ENCODE results near the gene JUN.

JUN gene

DNA sequence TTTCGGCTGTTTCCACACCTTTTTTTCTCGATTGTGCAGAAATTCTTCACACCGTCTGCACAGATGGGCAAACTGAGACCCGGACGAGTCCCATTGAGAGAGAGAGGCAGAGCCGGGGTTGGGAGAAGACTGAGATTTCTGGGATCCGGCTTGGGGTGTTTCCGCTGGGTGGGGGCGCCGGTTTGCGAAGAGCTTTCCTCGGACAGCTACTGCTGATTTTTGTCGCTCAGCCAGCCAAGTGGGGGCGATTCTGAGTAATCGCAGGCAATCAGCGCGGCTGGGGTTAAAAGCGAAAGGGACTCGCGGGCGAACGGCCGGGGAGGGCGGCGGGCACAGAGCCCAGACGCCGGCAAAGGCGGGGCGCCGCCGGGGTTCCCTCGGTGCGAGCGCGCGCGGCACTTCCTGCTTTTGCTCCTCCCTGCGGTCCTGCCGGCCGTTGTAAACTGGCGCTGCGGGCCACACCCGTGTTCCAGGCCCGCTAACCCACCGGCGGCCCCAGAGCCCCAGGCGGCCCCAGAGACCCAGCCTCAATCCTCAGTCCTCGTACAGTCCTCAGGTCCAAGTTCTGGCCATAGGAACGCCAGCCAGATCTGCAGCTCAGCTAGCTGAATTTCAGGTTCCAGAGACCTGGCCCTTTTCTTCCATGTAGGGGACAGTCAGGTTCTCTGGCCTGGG, 32.4 kb upstream of the JUN start:
- TF ChIP-seq, protein P1, sequence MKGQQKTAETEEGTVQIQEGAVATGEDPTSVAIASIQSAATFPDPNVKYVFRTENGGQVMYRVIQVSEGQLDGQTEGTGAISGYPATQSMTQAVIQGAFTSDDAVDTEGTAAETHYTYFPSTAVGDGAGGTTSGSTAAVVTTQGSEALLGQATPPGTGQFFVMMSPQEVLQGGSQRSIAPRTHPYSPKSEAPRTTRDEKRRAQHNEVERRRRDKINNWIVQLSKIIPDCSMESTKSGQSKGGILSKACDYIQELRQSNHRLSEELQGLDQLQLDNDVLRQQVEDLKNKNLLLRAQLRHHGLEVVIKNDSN (IDR thresholded peaks at IDR 0.05): peak; percentile 4; the same call in 1 of the 2 replicates
- TF ChIP-seq RAD21 (IDR thresholded peaks at IDR 0.05; ENCODE audit: low read depth) (peak; percentile 25), TAF1 (IDR thresholded peaks at IDR 0.05; ENCODE audit: low read depth) (peak; percentile 64), TEAD4 (IDR thresholded peaks at IDR 0.05) (peak; percentile 45), EP300 (IDR thresholded peaks at IDR 0.05; ENCODE audit: borderline replicate concordance) (peak; percentile 78), CEBPB (IDR thresholded peaks at IDR 0.05) (no peak), FOXM1 (IDR thresholded peaks at IDR 0.05; ENCODE audit: borderline replicate concordance, low read depth) (peak; percentile 33; the same call in 1 of the 2 replicates), TCF12 (IDR thresholded peaks at IDR 0.05; ENCODE audit: low read depth) (peak; percentile 81), ZBTB7A (IDR thresholded peaks at IDR 0.05; ENCODE audit: low read depth) (peak; percentile 55; the same call in 1 of the 2 replicates), YY1 (IDR thresholded peaks at IDR 0.05; ENCODE audit: low read depth) (no peak), NFIC (IDR thresholded peaks at IDR 0.05) (peak; percentile 94)
- TF ChIP-seq, protein P2, sequence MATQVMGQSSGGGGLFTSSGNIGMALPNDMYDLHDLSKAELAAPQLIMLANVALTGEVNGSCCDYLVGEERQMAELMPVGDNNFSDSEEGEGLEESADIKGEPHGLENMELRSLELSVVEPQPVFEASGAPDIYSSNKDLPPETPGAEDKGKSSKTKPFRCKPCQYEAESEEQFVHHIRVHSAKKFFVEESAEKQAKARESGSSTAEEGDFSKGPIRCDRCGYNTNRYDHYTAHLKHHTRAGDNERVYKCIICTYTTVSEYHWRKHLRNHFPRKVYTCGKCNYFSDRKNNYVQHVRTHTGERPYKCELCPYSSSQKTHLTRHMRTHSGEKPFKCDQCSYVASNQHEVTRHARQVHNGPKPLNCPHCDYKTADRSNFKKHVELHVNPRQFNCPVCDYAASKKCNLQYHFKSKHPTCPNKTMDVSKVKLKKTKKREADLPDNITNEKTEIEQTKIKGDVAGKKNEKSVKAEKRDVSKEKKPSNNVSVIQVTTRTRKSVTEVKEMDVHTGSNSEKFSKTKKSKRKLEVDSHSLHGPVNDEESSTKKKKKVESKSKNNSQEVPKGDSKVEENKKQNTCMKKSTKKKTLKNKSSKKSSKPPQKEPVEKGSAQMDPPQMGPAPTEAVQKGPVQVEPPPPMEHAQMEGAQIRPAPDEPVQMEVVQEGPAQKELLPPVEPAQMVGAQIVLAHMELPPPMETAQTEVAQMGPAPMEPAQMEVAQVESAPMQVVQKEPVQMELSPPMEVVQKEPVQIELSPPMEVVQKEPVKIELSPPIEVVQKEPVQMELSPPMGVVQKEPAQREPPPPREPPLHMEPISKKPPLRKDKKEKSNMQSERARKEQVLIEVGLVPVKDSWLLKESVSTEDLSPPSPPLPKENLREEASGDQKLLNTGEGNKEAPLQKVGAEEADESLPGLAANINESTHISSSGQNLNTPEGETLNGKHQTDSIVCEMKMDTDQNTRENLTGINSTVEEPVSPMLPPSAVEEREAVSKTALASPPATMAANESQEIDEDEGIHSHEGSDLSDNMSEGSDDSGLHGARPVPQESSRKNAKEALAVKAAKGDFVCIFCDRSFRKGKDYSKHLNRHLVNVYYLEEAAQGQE (IDR thresholded peaks at IDR 0.05; ENCODE audit: low read depth): no peak
- TF ChIP-seq, protein P3, sequence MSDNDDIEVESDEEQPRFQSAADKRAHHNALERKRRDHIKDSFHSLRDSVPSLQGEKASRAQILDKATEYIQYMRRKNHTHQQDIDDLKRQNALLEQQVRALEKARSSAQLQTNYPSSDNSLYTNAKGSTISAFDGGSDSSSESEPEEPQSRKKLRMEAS (IDR thresholded peaks at IDR 0.05): no peak; the same call in none of the 2 replicates

GRCh38 chr1:58815686-58816071, 31.8 kb upstream of the JUN start:
- TF ChIP-seq ZBTB7A (IDR thresholded peaks at IDR 0.05; ENCODE audit: low read depth) (no peak), TEAD4 (IDR thresholded peaks at IDR 0.05) (peak; percentile 53), YY1 (IDR thresholded peaks at IDR 0.05; ENCODE audit: low read depth) (no peak), RAD21 (IDR thresholded peaks at IDR 0.05; ENCODE audit: low read depth) (no peak), TCF12 (IDR thresholded peaks at IDR 0.05; ENCODE audit: low read depth) (no peak)
- TF ChIP-seq, protein P2 (IDR thresholded peaks at IDR 0.05; ENCODE audit: low read depth): no peak

GRCh38 chr1:58815069-58815685, 31.3 kb upstream of the JUN start:
- TF ChIP-seq NFIC (IDR thresholded peaks at IDR 0.05): peak; percentile 41; the same call in 1 of the 2 replicates
- TF ChIP-seq, protein P2 (IDR thresholded peaks at IDR 0.05; ENCODE audit: low read depth): no peak
- peak; percentile 74 for TF ChIP-seq EGR1 (IDR thresholded peaks at IDR 0.05)
- no peak for TF ChIP-seq RAD21 (IDR thresholded peaks at IDR 0.05; ENCODE audit: low read depth)
- TF ChIP-seq EP300 (IDR thresholded peaks at IDR 0.05; ENCODE audit: borderline replicate concordance): peak; percentile 64; the same call in 1 of the 2 replicates
- TF ChIP-seq YY1 (IDR thresholded peaks at IDR 0.05; ENCODE audit: low read depth): no peak; the same call in 1 of the 2 replicates
- no peak for TF ChIP-seq CREB1 (IDR thresholded peaks at IDR 0.05; ENCODE audit: low read depth)
- peak; percentile 29; the same call in 1 of the 2 replicates for TF ChIP-seq TAF1 (IDR thresholded peaks at IDR 0.05; ENCODE audit: low read depth)
- no peak for TF ChIP-seq CEBPB (IDR thresholded peaks at IDR 0.05)
- TF ChIP-seq TCF12 (IDR thresholded peaks at IDR 0.05; ENCODE audit: low read depth): peak; percentile 79
- TF ChIP-seq, protein P1 (IDR thresholded peaks at IDR 0.05): 0 out of 2 replicates have a peak, but pooled peaks have one; percentile 20
- TF ChIP-seq, protein P3 (IDR thresholded peaks at IDR 0.05): no peak; the same call in 1 of the 2 replicates
- TF ChIP-seq FOXM1 (IDR thresholded peaks at IDR 0.05; ENCODE audit: borderline replicate concordance, low read depth): 0 out of 2 replicates have a peak, but pooled peaks have one; percentile 0
- peak; percentile 57 for TF ChIP-seq TEAD4 (IDR thresholded peaks at IDR 0.05)
- TF ChIP-seq ZBTB7A (IDR thresholded peaks at IDR 0.05; ENCODE audit: low read depth): no peak

All from Ishikawa (cell line).